GM19023 (cell line): ENCODE results near the gene TPGS1.
A peak's percentile ranks its signal among the peaks of the same experiment; 100 is the strongest.

Experiments
- ATAC-seq: cut with Tn5 transposase; IDR thresholded peaks from one replicate; pipeline ENCODE4 v1.9.1; 2021; ENCODE audit warnings: mild to moderate bottlenecking, moderate library complexity; ENCODE audit not compliant: unreplicated experiment

The TPGS1 gene, protein sequence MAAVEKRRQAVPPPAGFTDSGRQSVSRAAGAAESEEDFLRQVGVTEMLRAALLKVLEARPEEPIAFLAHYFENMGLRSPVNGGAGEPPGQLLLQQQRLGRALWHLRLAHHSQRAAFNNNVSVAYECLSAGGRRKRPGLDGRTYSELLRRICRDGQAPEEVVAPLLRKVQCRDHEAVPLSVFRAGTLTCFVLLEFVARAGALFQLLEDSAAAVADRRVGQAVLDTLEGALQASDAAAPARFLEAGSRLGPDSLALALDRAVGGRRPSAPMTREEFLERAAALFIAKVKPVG

DNA sequence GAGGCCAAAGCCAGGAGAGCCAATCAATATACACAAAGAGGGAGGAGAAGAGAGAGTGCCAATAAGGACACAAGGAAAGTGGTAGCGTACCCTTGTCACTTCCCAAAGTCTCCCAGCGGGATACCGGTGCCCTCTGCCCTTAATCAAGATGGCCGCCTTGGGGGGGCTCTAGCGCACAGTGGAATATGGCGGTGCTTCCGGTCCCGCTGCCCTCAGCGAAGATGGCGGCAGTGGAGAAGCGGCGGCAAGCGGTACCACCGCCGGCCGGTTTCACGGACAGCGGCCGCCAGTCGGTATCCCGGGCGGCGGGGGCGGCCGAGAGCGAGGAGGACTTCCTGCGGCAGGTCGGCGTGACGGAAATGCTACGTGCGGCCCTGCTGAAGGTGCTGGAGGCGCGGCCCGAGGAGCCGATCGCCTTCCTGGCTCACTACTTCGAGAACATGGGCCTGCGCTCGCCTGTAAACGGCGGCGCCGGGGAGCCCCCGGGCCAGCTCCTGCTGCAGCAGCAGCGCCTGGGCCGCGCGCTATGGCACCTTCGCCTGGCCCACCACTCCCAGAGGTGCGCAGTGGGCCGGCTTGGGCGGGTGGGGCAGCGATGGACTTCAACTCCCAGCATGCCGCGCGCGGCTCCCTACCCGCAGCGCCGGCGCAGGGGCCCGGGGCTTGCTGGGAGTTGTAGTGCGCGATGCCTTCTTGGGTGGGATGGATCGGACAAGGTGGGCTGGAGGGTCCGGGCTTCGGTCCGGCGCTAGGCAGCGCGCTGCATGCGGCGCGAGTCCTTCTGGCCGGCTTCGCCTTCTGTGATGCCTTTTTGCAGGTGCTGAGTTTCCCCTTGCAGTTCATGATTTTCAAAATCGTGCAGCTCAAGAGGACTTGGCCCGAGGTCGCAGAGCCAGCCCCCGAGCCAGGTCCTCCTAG lies at the start of gene TPGS1:
Gene TPGS1, plus strand, starts transcription at position 212 of the 918 bp plus-strand sequence. Its CDS starts 10 bp downstream, at position 222.
- ATAC-seq = peak; percentile 62

DNA sequence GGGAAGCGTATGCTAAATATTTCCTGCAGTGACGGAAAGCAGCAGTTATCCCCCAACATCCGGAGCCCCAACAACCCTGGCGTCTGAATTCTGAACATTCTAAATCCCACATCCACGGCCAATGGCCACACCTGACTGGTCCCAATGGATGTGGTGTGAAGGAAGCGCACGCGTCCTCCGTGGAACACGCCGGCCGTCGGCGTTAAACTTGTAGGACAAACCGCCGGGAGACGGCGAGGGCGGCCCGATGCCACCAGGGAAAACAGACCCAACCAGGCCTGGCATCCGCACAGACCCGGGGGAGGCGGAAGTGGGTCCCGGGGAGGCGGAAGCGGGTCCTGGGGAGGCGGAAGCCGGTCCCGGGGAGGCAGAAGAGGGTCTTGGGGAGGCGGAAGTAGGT lies 49.7 kb upstream of the TPGS1 start:
- no peak for ATAC-seq

DNA sequence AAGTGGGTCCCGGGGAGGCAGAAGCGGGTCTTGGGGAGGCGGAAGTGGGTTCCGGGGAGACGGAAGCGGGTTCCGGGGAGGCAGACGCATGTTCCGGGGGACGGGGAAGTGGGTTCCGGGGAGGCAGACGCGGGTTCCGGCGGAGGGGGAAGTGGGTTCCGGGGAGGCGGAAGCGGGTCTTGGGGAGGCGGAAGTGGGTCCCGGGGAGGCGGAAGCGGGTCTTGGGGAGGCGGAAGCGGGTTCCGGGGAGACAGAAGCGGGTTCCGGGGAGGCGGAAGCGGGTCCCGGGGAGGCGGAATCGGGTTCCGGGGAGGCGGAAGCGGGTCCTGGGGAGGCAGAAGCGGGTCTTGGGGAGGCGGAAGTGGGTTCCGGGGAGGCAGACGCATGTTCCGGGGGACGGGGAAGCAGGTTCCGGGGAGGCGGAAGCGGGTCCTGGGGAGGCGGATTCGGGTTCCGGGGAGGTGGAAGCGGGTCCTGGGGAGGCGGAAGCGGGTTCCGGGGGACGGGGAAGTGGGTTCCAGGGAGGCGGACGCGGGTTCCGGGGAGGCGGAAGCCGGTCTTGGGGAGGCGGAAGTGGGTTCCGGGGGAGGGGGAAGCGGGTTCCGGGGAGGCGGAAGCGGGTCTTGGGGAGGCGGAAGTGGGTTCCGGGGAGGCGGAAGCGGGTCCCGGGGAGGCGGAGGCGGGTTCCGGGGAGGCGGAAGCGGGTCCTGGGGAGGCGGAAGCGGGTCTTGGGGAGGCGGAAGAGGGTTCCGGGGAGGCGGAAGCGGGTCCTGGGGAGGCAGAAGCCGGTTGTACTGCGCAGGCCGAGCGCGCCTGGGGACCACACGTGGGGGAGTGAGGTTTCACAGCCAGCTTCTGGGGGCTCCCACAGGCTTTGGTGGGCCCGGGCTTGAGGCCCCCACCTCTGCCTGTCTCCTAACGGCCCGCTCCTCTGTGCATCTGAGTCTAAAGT lies 48.9 kb upstream of the TPGS1 start:
- no peak for ATAC-seq

DNA sequence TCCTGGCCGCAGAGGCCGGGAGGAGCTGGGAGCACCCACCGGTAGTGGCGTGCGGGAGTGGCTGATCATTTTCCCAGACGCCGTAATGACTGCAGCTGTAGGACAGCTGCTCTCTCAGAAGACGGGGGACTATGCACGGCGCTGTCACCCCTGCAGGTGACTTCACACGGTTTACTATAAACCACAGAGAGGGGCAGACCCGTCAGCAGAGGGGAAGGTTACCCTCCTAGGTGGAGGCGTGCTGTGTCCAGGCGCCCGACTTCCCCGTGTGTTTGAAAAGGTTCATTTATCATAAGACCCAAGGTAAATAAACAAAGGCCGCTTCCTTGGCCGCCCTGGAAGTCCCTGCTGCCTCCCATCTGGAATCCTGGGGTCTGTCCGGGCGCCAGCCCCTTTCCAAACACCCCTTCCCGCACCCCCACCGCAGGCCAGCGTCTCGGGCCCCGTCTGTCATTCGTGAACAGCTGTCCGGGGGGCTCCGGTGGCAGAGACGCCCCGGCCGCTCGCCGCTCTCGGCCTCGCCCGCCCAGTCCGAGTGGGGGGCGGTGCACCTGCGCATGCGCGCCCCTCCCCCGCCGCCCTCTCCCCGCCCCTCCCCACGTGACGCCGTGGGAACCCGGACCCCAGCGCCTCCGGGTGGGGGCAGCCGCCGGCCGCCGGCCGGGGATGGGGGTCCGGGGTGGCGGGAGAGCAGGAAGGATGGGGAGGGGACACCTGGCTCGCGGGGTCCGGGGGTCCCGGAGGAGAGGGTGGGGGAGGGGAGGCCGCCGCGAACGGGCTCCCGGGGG lies 47.4 kb upstream of the TPGS1 start:
- ATAC-seq = no peak

DNA sequence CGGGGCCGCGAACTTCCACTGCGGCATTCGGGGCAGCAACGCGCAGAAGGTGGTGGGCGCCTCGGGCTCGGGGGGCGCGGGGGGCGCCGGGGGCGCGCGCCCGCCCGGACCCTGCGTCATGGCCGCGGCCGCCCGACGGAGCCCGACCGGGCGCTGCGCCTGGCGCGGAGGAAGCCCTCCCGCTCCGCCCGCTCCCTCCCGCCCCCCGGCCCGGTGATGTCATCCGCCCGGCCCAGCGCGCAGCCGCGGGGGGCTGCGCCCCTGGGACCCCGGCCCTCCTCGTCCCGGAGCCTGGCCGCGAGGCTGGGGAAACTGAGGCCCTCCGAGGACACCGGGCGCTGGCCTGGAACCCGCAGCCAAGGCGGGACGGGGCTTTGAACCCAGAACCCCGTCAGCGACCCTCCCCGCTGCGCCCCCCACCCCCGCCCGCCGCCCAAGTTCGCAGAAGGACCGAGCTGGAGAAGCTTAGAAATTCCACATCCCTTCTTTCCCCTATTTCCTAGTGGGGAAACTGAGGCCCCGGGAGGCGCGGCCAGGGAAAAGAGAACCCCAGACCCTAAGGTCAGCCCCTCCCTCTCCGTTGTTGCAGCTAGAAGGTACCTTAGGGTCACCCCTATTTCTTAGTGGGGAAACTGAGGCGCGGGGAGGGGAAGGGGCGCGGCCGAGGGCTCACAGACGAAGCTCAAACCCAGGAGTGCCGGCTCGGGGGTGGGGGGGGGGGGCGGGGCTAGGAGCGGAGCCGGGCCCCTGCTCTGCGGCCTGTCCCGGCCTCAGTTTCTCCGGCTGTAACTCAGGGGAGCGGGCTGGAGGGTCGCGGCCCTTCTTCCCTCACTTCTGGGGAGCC lies 46.2 kb upstream of the TPGS1 start, which contains the start of gene SHC2:
Gene SHC2, minus strand, starts transcription at position 157 of the 844 bp plus-strand sequence. Its CDS starts 37 bp downstream, at position 120.
- no peak for ATAC-seq

DNA sequence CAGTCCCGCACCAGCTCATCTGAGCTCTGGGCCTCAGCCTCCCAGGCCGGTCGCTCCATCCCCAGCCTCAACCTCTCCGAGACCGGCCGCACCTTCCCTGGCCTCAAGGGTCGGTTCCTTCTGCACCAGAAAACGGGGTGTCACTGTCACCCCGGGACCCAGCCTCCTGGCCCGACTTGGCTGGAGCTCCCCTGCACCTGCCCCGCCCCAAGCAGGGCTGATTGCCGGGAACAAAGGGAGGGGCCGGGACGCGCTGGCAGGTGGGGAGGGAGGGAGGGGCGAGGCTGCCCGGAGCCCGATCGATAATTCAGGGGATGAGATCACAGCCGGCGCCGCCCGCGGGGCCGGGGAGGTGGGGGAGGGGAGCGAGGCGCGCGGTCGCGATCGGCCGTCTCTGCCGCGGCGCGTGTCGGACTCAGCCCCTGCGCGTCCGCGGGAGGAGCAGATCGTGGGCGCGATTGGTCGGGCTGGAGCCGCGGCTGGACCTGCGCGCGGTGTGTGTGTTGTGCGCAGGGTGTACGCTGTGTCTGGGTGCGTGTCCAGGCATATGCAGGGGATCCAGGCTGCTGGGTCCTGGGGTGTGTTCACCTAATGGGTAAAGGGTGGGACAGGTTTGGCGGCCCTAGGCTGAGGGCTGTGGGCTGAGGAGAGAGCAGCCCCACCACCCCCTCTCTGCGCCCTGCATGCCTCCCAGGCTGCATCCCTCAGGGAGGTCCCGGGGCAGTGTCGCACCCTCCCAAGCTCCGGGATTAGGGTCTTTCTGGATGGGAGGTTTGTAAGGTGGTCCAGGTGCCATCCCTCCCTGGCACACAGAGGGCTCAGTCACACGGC lies 45.4 kb upstream of the TPGS1 start:
- no peak for ATAC-seq

DNA sequence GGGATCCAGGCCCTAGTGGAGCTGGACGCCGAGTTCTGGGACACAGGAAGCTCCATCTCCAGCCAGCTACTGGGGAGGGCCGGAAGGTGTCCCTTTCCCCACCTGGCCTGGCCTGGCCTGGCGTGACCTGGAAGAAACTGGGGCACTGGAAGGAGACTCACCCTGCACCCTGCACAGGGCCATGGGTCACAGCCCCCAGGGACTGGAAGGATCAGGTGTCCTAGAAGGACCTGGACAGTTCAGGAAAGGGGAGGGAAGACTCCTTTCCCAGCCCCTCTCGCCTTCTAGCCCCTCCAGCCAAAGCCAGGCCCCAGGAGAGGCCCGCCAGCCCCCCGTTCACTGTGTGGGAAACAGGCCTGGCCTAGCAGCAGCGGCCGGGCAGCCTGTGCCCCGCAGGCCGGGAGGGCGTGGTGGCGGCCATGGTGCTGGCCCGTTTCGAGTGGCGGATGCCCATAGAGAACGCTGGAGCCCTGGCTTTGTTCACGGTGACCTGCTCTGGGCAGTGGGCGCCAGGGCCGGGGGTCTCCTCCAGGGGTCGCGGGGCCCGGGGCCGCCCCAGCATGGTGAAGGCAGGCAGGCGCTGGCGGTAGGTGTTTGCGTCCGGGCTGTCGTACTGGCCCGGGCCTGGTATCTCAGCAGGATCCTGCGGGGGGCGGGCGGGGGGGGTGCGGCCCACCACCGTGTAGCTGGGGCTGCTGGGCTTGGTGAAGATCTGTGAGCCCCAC lies 43.7 kb upstream of the TPGS1 start:
- ATAC-seq = no peak

DNA sequence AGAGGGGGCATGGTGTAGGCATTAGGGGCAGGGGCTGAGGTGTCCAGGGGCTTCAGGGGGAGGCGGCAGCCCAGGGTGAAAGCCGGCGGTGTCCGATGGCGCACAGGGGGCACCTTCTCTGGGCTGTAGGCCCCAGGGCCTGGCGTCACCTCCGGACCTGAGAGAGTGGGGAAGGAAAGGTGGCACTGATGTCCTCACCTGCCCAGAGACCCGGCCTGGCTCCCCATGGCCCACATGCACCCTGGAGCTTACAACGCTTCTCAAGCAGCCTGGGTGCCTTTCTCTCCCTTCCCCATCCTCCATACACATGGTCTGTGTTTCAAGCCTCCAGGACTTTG lies 43.1 kb upstream of the TPGS1 start:
- ATAC-seq = no peak

DNA sequence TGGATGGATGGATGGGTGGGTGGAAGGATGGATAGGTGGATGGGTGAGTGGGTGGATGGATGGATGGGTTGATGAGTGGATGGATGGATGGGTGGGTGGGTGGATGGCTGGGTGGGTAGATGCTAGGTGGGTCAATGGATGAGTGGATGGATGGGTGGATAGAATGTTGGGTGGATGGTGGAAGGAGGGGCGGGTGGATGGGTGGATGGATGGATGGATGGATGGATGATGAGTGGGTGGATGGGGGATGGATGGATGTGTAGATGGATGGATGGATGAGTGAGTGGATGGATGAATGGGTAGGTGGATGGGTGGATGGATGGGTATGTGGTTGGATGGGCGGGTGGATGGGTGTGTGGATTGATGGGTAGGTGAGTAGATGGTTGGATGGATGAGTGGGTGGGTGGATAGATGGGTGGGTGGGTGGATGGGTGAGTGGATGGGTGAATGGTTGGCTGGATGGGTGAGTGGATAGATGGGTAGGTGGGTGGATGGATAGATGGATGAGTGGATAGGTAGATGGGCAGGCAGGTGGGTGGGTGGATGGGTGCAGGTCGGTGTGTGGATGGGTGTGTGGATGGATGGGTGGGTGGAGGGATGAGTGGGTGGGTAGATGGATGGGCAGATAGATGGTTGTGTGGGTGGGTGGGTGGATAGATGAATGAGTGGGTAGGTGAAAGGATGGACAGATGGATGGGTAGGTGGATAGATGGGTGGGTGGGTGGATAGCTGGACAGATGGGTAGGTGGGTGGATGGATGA lies 42.1 kb upstream of the TPGS1 start:
- ATAC-seq = no peak

DNA sequence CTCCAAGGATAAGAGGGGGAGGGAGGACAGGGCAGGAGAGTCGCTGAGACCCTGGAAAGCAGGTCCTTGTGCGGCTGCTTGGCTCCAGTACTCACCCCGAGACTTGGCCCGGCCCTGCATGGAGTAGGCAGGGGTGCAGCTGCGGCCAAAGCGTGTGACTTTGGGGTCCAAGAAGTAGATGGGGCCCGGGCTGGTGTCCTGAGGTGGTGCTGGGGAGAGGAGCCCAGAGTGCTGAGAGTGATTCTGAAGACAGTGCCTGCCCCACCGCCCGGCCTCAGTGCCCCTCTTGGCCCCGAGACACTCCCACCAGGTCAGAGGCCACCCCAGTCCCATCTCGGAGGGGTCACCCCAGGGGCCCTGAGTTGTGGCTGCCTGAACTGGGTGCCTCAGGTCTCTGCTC lies 39.7 kb upstream of the TPGS1 start:
- no peak for ATAC-seq

DNA sequence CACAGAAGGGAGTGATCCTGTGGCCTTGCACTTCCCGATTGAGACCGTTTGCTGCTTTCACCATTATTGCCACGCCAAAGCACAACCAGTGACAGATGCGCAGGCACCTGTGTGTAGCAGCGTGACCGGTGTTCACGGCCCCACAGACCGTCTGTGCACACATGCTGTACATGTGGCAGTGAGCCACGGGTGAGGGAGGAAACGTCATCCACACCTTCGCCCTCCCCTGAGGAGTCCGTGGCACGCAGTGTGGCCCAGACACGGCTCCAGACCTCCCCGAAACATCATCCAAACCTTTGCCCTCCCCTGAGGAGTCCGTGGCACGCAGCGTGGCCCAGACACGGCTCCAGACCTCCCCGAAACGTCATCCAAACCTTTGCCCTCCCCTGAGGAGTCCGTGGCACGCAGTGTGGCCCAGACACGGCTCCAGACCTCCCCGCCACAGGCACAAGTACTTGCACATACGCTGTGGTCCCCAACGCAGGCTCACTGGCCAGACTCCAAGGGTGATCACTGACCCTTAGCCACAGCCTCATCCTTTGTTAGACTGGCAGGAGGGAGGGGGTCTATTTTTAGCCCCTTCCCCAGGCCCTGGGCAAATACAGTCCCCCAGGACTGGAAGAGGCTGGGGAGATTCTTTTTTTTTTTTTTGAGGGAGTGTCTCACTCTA lies 38.6 kb upstream of the TPGS1 start:
- no peak for ATAC-seq

DNA sequence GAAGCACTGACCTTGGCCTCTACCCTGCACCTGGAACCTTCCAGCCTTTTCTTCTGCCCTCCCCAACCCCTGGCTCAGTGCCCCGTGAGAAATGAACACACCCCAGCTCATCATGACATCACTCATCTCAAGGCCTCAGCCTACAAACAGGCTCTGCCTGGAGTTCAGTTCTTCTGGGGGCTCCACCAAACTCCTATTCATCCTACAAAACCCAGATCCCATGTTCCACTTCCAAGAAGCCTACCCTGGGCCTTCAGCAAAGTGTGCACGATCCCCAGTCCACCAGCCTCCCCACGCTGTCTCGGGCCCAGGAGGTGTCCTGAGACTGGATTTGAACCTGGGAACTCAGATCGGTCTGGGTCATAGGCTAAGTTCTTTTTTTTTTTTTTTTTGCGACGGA lies 37.5 kb upstream of the TPGS1 start:
- ATAC-seq = no peak

DNA sequence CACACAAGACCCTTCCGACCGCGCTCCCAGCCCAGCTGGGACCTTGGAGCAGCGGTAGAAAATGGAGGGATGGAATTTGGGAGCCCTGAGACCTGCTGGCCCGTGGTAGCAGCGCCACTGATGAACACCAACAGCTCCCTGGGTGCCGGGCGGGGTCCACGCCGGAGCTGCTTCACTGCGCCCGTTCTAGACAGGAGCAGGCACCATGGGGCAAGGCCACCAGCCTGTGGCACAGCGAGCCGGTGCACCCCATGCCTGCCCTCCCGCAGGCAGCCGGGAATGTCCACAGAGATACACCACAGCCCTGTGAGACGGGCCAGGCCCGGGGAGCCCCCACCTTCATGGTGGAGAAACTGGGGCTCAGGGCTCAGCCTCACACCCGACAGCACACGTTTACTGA lies 36.6 kb upstream of the TPGS1 start:
- no peak for ATAC-seq

DNA sequence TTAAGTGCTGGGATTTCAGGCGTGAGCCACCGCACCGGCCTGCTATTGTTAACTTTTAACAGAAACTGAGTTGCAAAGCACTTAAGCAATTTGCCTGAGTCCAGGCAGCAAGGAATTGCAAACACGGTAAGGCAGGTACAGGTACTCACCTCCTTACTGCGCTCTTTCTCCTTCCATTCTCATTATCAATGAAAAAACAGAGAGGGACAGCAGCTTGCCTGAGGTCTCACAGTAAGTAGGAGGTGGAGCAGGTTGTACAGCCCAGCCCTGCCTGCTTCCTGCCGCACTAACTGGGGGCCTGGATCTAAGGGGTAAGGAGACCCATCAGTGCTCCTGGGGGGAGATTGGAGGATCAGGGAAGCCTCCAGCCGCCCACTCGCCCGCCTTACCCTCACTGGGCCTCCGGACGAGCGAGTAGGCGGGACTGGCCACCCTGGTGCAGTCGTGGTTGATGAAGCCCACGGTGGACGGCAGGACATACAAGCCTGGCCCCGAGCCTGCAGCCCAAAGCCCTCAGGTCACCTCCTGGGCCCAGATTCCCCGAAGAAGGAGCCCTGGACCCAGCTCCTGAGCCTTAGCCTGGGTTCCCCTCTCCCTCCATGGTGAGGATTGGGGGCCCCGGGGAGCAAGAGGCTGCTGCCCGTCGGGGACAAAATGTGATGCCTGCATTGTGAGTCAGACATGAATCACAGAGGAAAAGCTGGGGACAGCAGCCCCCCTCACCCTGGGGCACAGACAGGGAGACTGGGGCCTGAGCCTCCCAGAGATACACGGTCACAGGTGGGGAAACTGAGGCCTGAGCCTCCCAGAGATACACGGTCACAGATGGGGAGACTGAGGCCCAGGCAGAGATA lies 35.1 kb upstream of the TPGS1 start:
- no peak for ATAC-seq
